H9 (cell line): Measurements from ENCODE around the gene ABHD1. TPM values are rescaled to one million over a fixed set of nuclear protein-coding genes. Genes with fewer than 3 reads are reported as not detected.

ENCODE experiments used
- DNase-seq: peaks from one replicate; pipeline ENCODE4 v3.0.0-alpha.2; 2017
- H2AFZ ChIP-seq: one replicate; pipeline ENCODE4 v1.6.1; 2013; ENCODE audit warnings: mild to moderate bottlenecking, low read length, control low read depth, moderate library complexity
- H2AK5ac ChIP-seq: 2 replicates; pipeline ENCODE4 v1.6.1; 2013; ENCODE audit warnings: low read length, control low read depth, mixed read lengths; ENCODE audit not compliant: insufficient read length
- H2BK120ac ChIP-seq: one replicate; pipeline ENCODE4 v1.6.1; 2013; ENCODE audit warnings: low read depth, mild to moderate bottlenecking, low read length, control low read depth, inconsistent platforms; ENCODE audit not compliant: poor library complexity, severe bottlenecking
- H2BK12ac ChIP-seq: 2 replicates; pipeline ENCODE4 v1.6.1; 2013; ENCODE audit warnings: low read length, control low read depth, mixed read lengths, low read depth; ENCODE audit not compliant: insufficient read length
- H2BK15ac ChIP-seq: 2 replicates; pipeline ENCODE4 v1.6.1; 2013; ENCODE audit warnings: low read depth, low read length, control low read depth
- H2BK20ac ChIP-seq: one replicate; pipeline ENCODE4 v1.6.1; 2013; ENCODE audit warnings: low read depth, mild to moderate bottlenecking, low read length, control low read depth, inconsistent platforms; ENCODE audit not compliant: poor library complexity, severe bottlenecking
- H2BK5ac ChIP-seq: 2 replicates; pipeline ENCODE4 v1.6.1; 2013; ENCODE audit warnings: low read length, control low read depth, mixed read lengths; ENCODE audit not compliant: insufficient read length
- H3K14ac ChIP-seq: 2 replicates; pipeline ENCODE4 v1.6.1; 2013; ENCODE audit warnings: low read length, control low read depth; ENCODE audit not compliant: insufficient read depth
- H3K18ac ChIP-seq: 2 replicates; pipeline ENCODE4 v1.6.1; 2013; ENCODE audit warnings: low read depth, mild to moderate bottlenecking, mixed read lengths, low read length, control low read depth; ENCODE audit not compliant: insufficient read length
- H3K23ac ChIP-seq: 2 replicates; pipeline ENCODE4 v1.6.1; 2013; ENCODE audit warnings: low read length, control low read depth, mixed read lengths, low read depth; ENCODE audit not compliant: insufficient read length
- H3K23me2 ChIP-seq: 2 replicates; pipeline ENCODE4 v1.6.1; 2013; ENCODE audit warnings: low read depth, mild to moderate bottlenecking, mixed read lengths, low read length, control low read depth; ENCODE audit not compliant: insufficient read length, poor library complexity, severe bottlenecking
- H3K27ac ChIP-seq: 2 replicates; pipeline ENCODE4 v1.5.1; 2013; ENCODE audit warnings: low read length, control low read depth, mixed read lengths, low read depth; ENCODE audit not compliant: insufficient read length
- H3K27me3 ChIP-seq: 2 replicates; pipeline ENCODE4 v1.6.1; 2013; ENCODE audit warnings: low read length, control low read depth, inconsistent platforms; ENCODE audit not compliant: insufficient read depth
- H3K4ac ChIP-seq: 2 replicates; pipeline ENCODE4 v1.6.1; 2013; ENCODE audit warnings: low read depth, mild to moderate bottlenecking, control low read depth, inconsistent platforms, low read length, moderate library complexity
- H3K4me1 ChIP-seq: 2 replicates; pipeline ENCODE4 v1.6.1; 2013; ENCODE audit warnings: low read length, control low read depth, inconsistent platforms; ENCODE audit not compliant: insufficient read depth
- H3K4me2 ChIP-seq: 2 replicates; pipeline ENCODE4 v1.6.1; 2013; ENCODE audit warnings: low read length, control low read depth, mixed read lengths; ENCODE audit not compliant: insufficient read length, insufficient read depth
- H3K56ac ChIP-seq: 2 replicates; pipeline ENCODE4 v1.6.1; 2013; ENCODE audit warnings: low read depth, mild to moderate bottlenecking, mixed read lengths, low read length, control low read depth; ENCODE audit not compliant: insufficient read length
- H3K79me1 ChIP-seq: 2 replicates; pipeline ENCODE4 v1.6.1; 2013; ENCODE audit warnings: low read depth, mild to moderate bottlenecking, moderate library complexity, low read length, control low read depth, inconsistent platforms; ENCODE audit not compliant: insufficient read depth, poor library complexity, severe bottlenecking
- H3K79me2 ChIP-seq: 2 replicates; pipeline ENCODE4 v1.6.1; 2013; ENCODE audit warnings: low read length, control low read depth, inconsistent platforms; ENCODE audit not compliant: insufficient read depth
- H3K9ac ChIP-seq: 2 replicates; pipeline ENCODE4 v1.6.1; 2013; ENCODE audit warnings: low read length, control low read depth, mixed read lengths; ENCODE audit not compliant: insufficient read length; ENCODE audit errors: extremely low read depth
- H3K9me3 ChIP-seq: one replicate; pipeline ENCODE4 v1.6.1; 2013; ENCODE audit warnings: low read depth, low read length, inconsistent platforms; ENCODE audit not compliant: control insufficient read depth
- H3T11ph ChIP-seq: one replicate; pipeline ENCODE4 v1.6.1; 2013; ENCODE audit warnings: mild to moderate bottlenecking, low read length, control low read depth, inconsistent platforms
- H4K20me1 ChIP-seq: one replicate; pipeline ENCODE4 v1.6.1; 2013; ENCODE audit not compliant: control insufficient read depth, insufficient read length, insufficient read depth
- H4K5ac ChIP-seq: 2 replicates; pipeline ENCODE4 v1.6.1; 2013; ENCODE audit warnings: low read depth, mild to moderate bottlenecking, mixed read lengths, low read length, control low read depth; ENCODE audit not compliant: insufficient read length
- H4K8ac ChIP-seq: replicated peaks from 2 replicates; pipeline ENCODE4 v1.6.1; 2013; ENCODE audit warnings: low read length, control low read depth, mixed read lengths, low read depth; ENCODE audit not compliant: insufficient read length
- H4K91ac ChIP-seq: 2 replicates; pipeline ENCODE4 v1.6.1; 2013; ENCODE audit warnings: low read depth, mild to moderate bottlenecking, moderate library complexity, mixed read lengths, low read length, control low read depth; ENCODE audit not compliant: insufficient read length
- H3K27ac Mint-ChIP-seq, 3 experiments: 2 replicates in 2 of 3; 3 replicates in 1 of 3; pipeline ENCODE4 v1.8.0; 2020 to 2021; ENCODE audit warnings: mixed read lengths in 3 of 3, mild to moderate bottlenecking in 1 of 3, moderate library complexity in 1 of 3
- H3K27me3 Mint-ChIP-seq: 2 replicates; pipeline ENCODE4 v1.8.0; 2021; ENCODE audit warnings: low read depth, mild to moderate bottlenecking, moderate library complexity, mixed read lengths
- H3K36me3 Mint-ChIP-seq, 3 experiments: 2 replicates in 2 of 3; 3 replicates in 1 of 3; pipeline ENCODE4 v1.8.0; 2020 to 2021; ENCODE audit warnings: low read depth in 3 of 3, mixed read lengths in 3 of 3; ENCODE audit not compliant: insufficient read depth in 1 of 3
- H3K4me1 Mint-ChIP-seq, 2 experiments: 2 replicates each; pipeline ENCODE4 v1.8.0; 2020; ENCODE audit warnings: mixed read lengths in 2 of 2
- H3K4me3 Mint-ChIP-seq, 2 experiments: 2 replicates in 1 of 2; 3 replicates in 1 of 2; pipeline ENCODE4 v1.8.0; 2020 to 2021; ENCODE audit warnings: mild to moderate bottlenecking in 2 of 2, mixed read lengths in 2 of 2, moderate library complexity in 1 of 2
- H3K9me3 Mint-ChIP-seq, 2 experiments: 2 replicates in 1 of 2; 3 replicates in 1 of 2; pipeline ENCODE4 v1.8.0; 2020; ENCODE audit warnings: mild to moderate bottlenecking in 2 of 2, mixed read lengths in 2 of 2, moderate library complexity in 1 of 2
- WGBS: extraction: QIAGEN DNeasy Blood & Tissue Kit; methylation state at CpG from one replicate; pipeline ENCODE4 v1.1.7; 2013; ENCODE audit warnings: missing lambda C conversion rate, low lambda C conversion rate, mixed read lengths; ENCODE audit not compliant: insufficient read length; ENCODE audit errors: extremely low coverage; 5-methylcytosine and 5-hydroxymethylcytosine counted together
- total RNA-seq: library from RNA; stranded (reverse); gene quantifications from 2 replicates; pipeline ENCODE4 v1.2.1, GENCODE V29; 2021
- TF ChIP-seq, protein P1 (sequence below): fragments of 200-600 bp; sonication (generic); conservative IDR thresholded peaks from 3 replicates; pipeline ENCODE4 v1.8.0; 2021; ENCODE audit warnings: antibody characterized with exemption, mild to moderate bottlenecking

The ABHD1 gene
- total RNA-seq, 1 experiment from 2014 or later, result 0.31 TPM

DNA sequence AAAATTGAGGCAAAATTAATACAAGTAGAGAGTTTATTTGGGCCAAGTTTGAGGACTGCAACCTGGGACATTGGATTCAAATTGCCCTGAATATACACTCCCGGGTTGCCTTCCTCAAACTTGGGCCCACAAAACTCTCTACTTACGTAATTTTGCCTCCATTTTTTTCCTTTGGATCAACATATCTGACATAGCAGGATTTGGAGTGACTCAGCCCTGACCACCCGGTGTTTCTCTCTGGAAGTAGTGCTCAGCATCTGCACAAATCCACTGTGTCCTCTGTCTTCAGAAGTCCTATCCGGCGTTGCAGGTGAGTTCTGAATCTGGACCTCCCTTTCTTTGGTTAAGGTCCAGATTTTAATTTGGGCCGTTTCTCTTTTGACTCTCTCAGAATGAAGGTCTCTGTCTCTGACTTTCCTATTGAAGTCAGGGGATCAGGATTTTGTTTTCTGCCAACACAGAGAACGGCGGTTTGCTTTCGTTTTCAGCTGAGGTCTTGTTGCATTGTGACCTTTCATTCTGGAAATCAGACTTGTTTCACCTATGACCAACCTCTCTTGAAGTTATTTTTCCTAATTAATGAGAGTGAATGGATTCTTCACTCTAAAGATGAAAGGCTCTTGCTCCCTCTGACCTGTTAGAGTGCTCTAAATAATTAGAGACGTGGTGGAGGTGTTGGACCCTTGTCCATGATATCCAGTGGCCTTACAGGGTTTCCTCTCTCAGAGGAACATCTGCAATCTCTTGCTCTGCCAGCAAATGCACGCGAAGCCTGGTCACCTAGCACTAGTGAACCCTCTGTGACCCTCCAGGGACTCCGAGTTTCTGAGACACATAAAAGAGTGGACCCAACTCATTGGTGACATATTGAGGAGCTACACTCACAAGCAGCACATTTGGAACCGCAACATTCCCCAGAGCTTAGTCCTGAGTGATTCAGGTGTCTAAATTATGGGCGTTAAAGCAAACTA, 38.8 kb downstream of the ABHD1 start:
- Histone ChIP-seq H3K9me3 (no peaks in the 10 kb centered on the region), H2BK20ac (no peak overlapping the region), H3K14ac (no peak overlapping the region), H3K4me1 (peaks cover 2% of the 10 kb centered on the region; the same call in 1 of the 2 replicates), H3K4me2 (no peak overlapping the region), H3K23me2 (no peaks in the 10 kb centered on the region), H3T11ph (no peak overlapping the region), H2AFZ (no peak overlapping the region), H2BK12ac (no peak overlapping the region), H3K9ac (no peak overlapping the region), H2BK15ac (no peak overlapping the region), H2AK5ac (no peak overlapping the region), H3K27ac (no peak overlapping the region), H3K79me2 (no peaks in the 10 kb centered on the region), H3K56ac (no peak overlapping the region), H4K91ac (no peak overlapping the region), H3K4ac (no peak overlapping the region), H3K18ac (no peak overlapping the region), H4K20me1 (no peaks in the 10 kb centered on the region), H2BK5ac (no peak overlapping the region), H2BK120ac (no peak overlapping the region), H3K23ac (no peak overlapping the region), H4K8ac (no peak overlapping the region), H4K5ac (no peak overlapping the region), H3K79me1 (no peaks in the 10 kb centered on the region), H3K27me3 (no peaks in the 10 kb centered on the region)
- no peak overlapping the region for H3K4me3 Mint-ChIP-seq
- no peak for DNase-seq
- H3K27ac Mint-ChIP-seq, result no peak overlapping the region
- H3K9me3 Mint-ChIP-seq, result peaks cover 4 to 10% of the 10 kb centered on the region in 2 experiments; a peak in 2 of 5 replicates
- H3K4me1 Mint-ChIP-seq, result peaks cover 26 to 34% of the 10 kb centered on the region in 2 experiments
- TF ChIP-seq, protein P1, sequence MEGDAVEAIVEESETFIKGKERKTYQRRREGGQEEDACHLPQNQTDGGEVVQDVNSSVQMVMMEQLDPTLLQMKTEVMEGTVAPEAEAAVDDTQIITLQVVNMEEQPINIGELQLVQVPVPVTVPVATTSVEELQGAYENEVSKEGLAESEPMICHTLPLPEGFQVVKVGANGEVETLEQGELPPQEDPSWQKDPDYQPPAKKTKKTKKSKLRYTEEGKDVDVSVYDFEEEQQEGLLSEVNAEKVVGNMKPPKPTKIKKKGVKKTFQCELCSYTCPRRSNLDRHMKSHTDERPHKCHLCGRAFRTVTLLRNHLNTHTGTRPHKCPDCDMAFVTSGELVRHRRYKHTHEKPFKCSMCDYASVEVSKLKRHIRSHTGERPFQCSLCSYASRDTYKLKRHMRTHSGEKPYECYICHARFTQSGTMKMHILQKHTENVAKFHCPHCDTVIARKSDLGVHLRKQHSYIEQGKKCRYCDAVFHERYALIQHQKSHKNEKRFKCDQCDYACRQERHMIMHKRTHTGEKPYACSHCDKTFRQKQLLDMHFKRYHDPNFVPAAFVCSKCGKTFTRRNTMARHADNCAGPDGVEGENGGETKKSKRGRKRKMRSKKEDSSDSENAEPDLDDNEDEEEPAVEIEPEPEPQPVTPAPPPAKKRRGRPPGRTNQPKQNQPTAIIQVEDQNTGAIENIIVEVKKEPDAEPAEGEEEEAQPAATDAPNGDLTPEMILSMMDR, result no peak
- H3K36me3 Mint-ChIP-seq, result peaks cover 0 to 5% (median 0%) of the 10 kb centered on the region in 3 experiments; a peak in 3 of 7 replicates
- peaks cover 2% of the 10 kb centered on the region; the same call in 1 of the 2 replicates for H3K27me3 Mint-ChIP-seq
- no CpG with 5 or more reads among the region's 15 CpGs for WGBS
